GM23248 (cell line): ENCODE results near the gene SUGCT.

Experiments
- EZH2 ChIP-seq: fragments of 200-600 bp; sonication (generic); IDR thresholded peaks from 2 replicates; pipeline ENCODE4 v1.6.1; 2018; ENCODE audit warnings: antibody characterized with exemption, mild to moderate bottlenecking; ENCODE audit not compliant: insufficient read depth, poor library complexity, severe bottlenecking
- EZH2phosphoT487 ChIP-seq: fragments of 200-600 bp; sonication (generic); IDR thresholded peaks from 2 replicates; pipeline ENCODE4 v1.6.1; 2018; ENCODE audit warnings: antibody characterized with exemption, moderate library complexity, mild to moderate bottlenecking, low read depth; ENCODE audit not compliant: insufficient read depth

DNA sequence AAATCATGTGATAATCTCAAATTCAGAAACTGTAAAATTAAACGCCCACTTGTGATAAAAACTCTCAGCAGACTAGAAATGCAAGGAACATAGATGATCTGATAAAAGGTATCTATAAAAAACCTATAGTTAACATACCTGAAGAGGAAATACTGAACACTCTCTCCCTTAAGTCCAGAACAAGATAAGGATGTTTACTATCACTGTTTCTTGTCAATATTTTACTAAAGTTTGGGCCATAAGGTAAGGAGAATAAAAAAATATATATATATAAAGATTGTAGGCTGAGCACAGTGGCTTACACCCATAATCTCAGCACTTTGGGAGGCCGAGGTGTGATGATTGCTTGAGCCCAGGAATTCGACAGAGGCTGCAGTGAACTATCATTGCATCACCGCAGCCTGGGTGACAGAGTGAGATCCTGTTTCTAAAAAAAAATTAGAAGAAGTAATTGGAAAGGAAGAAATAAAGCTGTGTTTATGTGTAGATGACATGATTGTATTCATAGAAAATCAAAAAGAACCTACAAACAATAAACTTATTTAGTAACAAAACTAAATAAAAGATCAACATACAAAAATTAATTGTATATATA is 28.8 kb upstream of the SUGCT start:
- TF ChIP-seq EZH2 (no peak), EZH2phosphoT487 (no peak)
